Erythroblast (primary cell): ENCODE measurements around the gene RCAN3.

Experiments used
- GATA1 ChIP-seq: IDR thresholded peaks from 2 replicates; pipeline ENCODE4 v1.6.1; 2011; ENCODE audit warnings: low read depth, mild to moderate bottlenecking, control low read depth, low read length, moderate library complexity
- POLR2A ChIP-seq: IDR thresholded peaks from 2 replicates; pipeline ENCODE4 v1.6.1; 2011; ENCODE audit warnings: mild to moderate bottlenecking, low read length

- TF ChIP-seq POLR2A: no peak
- TF ChIP-seq GATA1: no peak
These were observed 45.4 kb downstream of the RCAN3 start for GRCh38 chr1:24548070-24548469.
